Effector memory CD4-positive, alpha-beta T cell (primary cell): ENCODE results near the gene KRTAP21-1.

Experiments
- DNase-seq, 3 donors: peaks; one replicate each; pipeline ENCODE4 v3.0.0-alpha.2; 2020
- H3K27ac ChIP-seq: 2 replicates; pipeline ENCODE4 v1.7.0; 2013; ENCODE audit warnings: mild to moderate bottlenecking, low read length, moderate library complexity; ENCODE audit not compliant: insufficient read depth, poor library complexity, severe bottlenecking
- H3K27me3 ChIP-seq: replicated peaks from 2 replicates; pipeline ENCODE4 v1.7.0; 2013; ENCODE audit warnings: mild to moderate bottlenecking, low read length; ENCODE audit not compliant: insufficient read depth, control insufficient read depth, poor library complexity, severe bottlenecking
- H3K36me3 ChIP-seq: 2 replicates; pipeline ENCODE4 v1.7.0; 2013; ENCODE audit warnings: mild to moderate bottlenecking, low read length, moderate library complexity; ENCODE audit not compliant: control insufficient read depth, insufficient read depth
- H3K4me1 ChIP-seq: 2 replicates; pipeline ENCODE4 v1.7.0; 2013; ENCODE audit warnings: low read length, mild to moderate bottlenecking; ENCODE audit not compliant: control insufficient read depth, insufficient read depth, poor library complexity, severe bottlenecking
- H3K4me3 ChIP-seq: 2 replicates; pipeline ENCODE4 v1.7.0; 2013; ENCODE audit warnings: low read length, low read depth, mild to moderate bottlenecking; ENCODE audit not compliant: insufficient read depth, poor library complexity, severe bottlenecking
- H3K9me3 ChIP-seq: 2 replicates; pipeline ENCODE4 v1.7.0; 2013; ENCODE audit warnings: mild to moderate bottlenecking, low read length, moderate library complexity; ENCODE audit not compliant: control insufficient read depth

Gene KRTAP21-1

DNA sequence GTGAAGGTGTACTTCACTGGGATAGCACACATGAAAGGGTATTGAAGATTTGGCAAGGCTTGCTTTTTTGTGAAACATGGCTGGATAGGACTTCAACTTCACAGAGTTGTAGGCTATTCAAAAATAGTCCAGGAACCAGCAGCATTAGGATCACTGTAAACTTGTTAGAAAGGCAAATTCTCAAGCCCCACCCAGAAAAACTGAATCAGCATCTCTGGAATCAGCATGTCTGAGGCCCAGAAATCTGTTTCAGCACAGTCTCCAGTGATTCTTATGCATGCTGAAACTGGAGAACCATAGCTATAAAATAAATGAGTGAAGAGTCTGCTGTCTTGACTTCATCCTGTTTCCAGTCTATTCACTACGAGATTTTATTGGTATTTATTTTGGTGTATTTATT lies 28.5 kb downstream of the KRTAP21-1 start:
- DNase-seq = no peak
- H3K27ac ChIP-seq = no peak overlapping the region
- H3K27me3 ChIP-seq = no peaks in the 10 kb centered on the region
- no peaks in the 10 kb centered on the region for H3K36me3 ChIP-seq
- H3K9me3 ChIP-seq = no peaks in the 10 kb centered on the region
- H3K4me3 ChIP-seq = no peak overlapping the region
- no peaks in the 10 kb centered on the region for H3K4me1 ChIP-seq

GRCh38 chr21:30719401-30719800 lies 35.8 kb downstream of the KRTAP21-1 start:
- H3K27me3 ChIP-seq = no peaks in the 10 kb centered on the region
- no peaks in the 10 kb centered on the region for H3K4me1 ChIP-seq
- no peak overlapping the region for H3K27ac ChIP-seq
- H3K9me3 ChIP-seq = no peaks in the 10 kb centered on the region
- no peak for DNase-seq
- H3K36me3 ChIP-seq = no peaks in the 10 kb centered on the region
- no peak overlapping the region for H3K4me3 ChIP-seq

DNA sequence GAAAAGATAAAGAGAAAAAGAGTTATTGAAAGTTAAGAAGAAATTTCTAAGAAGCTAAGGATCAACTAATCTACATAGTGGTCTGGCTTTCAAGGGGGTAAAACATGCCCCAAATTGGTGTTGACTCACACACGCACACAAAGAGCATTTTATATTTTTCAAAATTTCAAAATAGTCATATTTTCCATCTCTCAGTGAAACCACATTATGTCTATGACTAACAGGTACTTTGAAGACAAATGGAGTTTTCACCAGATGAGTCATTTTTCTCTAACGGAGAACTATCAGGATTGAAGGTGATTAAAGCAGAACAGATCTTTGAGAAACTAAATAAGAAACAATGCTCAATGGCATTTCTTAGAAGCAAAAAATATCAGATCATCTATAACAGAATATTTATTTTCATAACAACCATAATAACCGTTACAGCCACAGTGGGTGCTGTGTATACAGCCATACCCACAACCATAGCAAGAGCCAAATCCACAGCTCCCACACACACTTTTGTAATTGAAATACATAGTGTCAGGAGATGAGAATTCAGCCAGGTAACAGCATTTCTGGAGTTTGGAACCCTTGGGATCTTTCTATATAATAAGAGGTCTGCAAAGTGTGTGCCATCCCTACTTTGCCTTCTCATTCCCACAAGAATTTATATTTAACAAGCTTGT lies 36.9 kb downstream of the KRTAP21-1 start, which contains the start of gene KRTAP21-3:
Gene KRTAP21-3, minus strand, starts transcription at position 539 of the 671 bp plus-strand sequence. Its CDS starts 18 bp downstream, at position 521.
- DNase-seq = no peak
- no peaks in the 10 kb centered on the region for H3K27me3 ChIP-seq
- H3K27ac ChIP-seq = no peak within 1 kb of the TSS
- no peaks in the 10 kb centered on the region for H3K9me3 ChIP-seq
- no peaks in the 10 kb centered on the region for H3K4me1 ChIP-seq
- no peak within 1 kb of the TSS for H3K4me3 ChIP-seq
- no peaks in the 10 kb centered on the region for H3K36me3 ChIP-seq

- H3K4me1 ChIP-seq = no peaks in the 10 kb centered on the region
- no peaks in the 10 kb centered on the region for H3K9me3 ChIP-seq
- no peak overlapping the region for H3K4me3 ChIP-seq
- DNase-seq = no peak
- H3K27me3 ChIP-seq = no peaks in the 10 kb centered on the region
- no peaks in the 10 kb centered on the region for H3K36me3 ChIP-seq
- H3K27ac ChIP-seq = no peak overlapping the region
These were observed 38.1 kb downstream of the KRTAP21-1 start for GRCh38 chr21:30717105-30717504.

GRCh38 chr21:30714946-30715345 lies 40.3 kb downstream of the KRTAP21-1 start:
- no peaks in the 10 kb centered on the region for H3K9me3 ChIP-seq
- H3K4me1 ChIP-seq = no peaks in the 10 kb centered on the region
- H3K4me3 ChIP-seq = no peak overlapping the region
- no peaks in the 10 kb centered on the region for H3K27me3 ChIP-seq
- DNase-seq = no peak
- H3K27ac ChIP-seq = no peak overlapping the region
- no peaks in the 10 kb centered on the region for H3K36me3 ChIP-seq

GRCh38 chr21:30714456-30714855 lies 40.8 kb downstream of the KRTAP21-1 start:
- Histone ChIP-seq H3K4me1 (no peaks in the 10 kb centered on the region), H3K4me3 (no peak overlapping the region), H3K27ac (no peak overlapping the region), H3K27me3 (no peaks in the 10 kb centered on the region), H3K9me3 (no peaks in the 10 kb centered on the region), H3K36me3 (no peaks in the 10 kb centered on the region)
- DNase-seq = no peak

DNA sequence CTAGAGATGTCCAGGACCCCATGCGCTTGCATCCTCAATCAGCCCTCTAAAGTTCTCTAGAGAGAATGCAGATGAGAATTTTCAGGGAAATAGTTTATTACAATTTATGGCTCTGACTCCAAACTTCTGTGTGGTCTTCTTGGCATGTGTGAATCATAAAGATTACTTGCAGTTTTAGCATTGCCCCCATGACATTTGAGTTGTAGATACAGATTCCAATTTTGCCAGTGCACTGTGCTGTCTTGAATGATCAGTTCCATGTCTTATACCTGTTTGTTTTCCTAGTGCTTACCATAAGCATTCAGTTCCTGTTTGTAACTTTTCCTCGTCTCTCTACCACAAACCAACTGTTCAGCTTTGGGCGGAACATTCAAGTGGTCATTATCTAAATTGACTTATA lies 41.5 kb downstream of the KRTAP21-1 start:
- Histone ChIP-seq H3K27ac (no peak overlapping the region), H3K36me3 (no peaks in the 10 kb centered on the region), H3K27me3 (no peaks in the 10 kb centered on the region), H3K4me1 (no peaks in the 10 kb centered on the region), H3K9me3 (no peaks in the 10 kb centered on the region), H3K4me3 (no peak overlapping the region)
- DNase-seq = no peak

GRCh38 chr21:30710499-30710898 lies 44.7 kb downstream of the KRTAP21-1 start:
- Histone ChIP-seq H3K36me3 (no peaks in the 10 kb centered on the region), H3K4me1 (no peaks in the 10 kb centered on the region), H3K4me3 (no peak overlapping the region), H3K27ac (no peak overlapping the region), H3K27me3 (no peaks in the 10 kb centered on the region), H3K9me3 (no peaks in the 10 kb centered on the region)
- no peak for DNase-seq

DNA sequence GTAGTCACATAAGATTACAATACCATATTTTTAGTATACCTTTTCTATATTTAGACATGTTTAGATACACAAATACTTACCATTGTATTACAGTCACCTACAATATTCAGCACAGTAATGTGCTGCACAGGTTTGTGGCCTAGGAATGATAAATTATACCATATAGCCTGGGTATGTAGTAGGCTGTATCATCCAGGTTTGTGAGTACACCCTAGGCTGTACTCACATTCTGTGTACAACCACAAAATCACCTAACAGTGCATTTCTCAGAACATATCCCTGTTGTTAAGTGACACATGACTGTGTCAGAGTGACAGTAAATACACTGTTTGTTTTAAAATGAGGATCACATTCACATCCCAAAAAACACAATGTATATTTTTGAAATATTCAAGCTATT lies 47.8 kb downstream of the KRTAP21-1 start:
- Histone ChIP-seq H3K4me1 (no peaks in the 10 kb centered on the region), H3K9me3 (no peaks in the 10 kb centered on the region), H3K36me3 (no peaks in the 10 kb centered on the region), H3K4me3 (no peak overlapping the region), H3K27me3 (no peaks in the 10 kb centered on the region), H3K27ac (no peak overlapping the region)
- no peak for DNase-seq
